Suppressor macrophage treated with lipopolysaccharide for 4 hours (primary cell): ENCODE results near the gene ZNF124.
"Not testable (repeated sequence)": the region's sequence is repeated elsewhere in the genome, so short reads cannot be mapped to it uniquely, and the experiment has no call there.

ENCODE experiments used
- DNase-seq: peaks from one replicate; pipeline ENCODE4 v3.0.0-alpha.2; 2020

The ZNF124 gene

DNA sequence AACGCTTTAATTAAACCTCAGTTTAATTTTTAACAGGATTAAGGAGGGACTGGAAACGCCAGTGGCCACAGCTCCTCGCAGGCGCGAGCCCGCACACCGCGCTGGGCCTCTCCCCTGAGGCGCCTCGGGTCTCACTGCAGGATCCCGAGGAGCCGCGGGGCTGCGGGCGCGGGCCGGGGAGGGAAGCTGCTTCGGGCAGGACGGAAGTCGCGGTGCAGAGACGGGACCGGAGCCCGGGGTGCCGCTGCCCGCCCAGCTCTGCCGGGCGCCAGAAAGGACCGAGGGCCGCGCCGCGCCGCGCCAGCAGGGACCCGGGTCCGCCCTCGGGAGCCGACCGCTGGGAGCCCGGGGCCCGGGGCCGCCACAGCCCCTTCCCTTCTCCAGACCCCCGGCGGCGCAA, 377 bp downstream of the ZNF124 start:
- not testable (repeated sequence) for DNase-seq

DNA sequence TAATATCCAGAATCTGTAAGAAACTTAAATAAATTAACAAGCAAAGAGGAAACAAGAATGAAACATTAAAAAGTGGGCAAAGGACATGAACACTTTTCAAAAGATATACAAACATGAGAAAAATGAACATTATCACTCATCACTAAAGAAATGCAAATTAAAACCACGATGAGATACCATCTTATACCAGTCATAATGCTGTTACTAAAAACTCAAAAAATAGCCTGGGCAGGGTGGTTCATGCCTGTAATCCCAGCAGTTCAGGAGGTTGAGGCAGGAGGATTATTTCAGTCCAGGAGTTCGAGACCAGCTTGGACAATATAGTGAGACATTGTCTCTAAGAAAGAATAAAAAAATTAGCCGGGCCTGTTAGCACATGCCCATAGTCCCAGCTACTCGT, 6.1 kb downstream of the ZNF124 start:
- DNase-seq = no peak

DNA sequence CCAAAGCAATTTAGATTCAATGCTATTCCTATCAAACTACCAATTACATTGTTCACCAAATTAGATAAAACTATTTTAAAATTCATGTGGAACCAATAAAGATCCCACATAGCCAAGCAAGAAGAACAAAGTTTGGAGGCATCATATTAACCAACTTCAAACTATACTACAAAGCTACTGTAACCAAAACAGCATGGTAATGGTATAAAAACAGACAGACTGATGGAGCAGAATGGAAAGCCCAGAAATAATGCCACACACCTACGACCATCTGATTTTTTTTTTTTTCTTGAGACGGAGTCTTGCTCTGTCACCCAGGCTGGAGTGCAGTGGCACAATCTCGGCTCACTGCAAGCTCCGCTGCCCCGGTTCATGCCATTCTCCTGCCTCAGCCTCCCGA, 7.1 kb downstream of the ZNF124 start:
- DNase-seq = no peak

DNA sequence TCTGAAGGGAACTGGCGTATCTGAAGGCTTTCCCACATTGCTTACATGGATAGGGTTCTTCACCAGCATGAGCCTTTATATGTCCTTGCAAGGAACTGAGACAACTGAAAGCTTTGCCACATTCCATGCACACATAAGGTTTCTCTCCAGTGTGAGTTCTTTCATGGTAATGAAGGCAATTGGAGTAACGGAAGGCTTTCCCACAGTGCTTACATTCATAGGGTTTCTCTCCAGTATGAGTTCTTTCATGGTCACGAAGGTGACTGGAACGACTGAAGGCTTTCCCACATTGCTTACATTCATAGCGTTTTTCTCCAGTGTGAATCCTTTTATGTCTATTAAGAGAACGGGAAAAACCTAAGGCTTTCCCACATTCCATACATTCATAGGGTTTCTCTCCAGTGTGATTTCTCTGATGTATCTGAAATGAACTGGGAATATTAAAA, 15.0 kb downstream of the ZNF124 start:
- no peak for DNase-seq

DNA sequence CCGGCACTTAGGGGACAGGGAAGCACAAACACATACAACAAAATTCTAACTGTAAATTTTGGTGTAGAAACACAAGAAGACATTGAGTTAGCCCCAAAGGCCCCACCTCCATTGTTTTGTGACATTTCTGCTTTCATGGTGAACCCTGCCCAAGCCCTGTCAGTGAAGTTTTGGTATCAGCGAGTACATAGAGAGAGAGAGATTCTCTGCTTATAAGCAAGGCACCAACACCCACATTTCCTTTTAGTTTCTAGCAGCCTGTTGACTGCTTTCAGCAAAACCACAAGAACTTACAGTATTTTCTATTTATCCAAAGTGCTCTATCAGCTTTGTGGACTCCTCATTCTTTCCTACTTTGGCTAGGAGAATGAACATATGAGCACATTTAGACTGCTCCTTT, 24.0 kb downstream of the ZNF124 start:
- no peak for DNase-seq

DNA sequence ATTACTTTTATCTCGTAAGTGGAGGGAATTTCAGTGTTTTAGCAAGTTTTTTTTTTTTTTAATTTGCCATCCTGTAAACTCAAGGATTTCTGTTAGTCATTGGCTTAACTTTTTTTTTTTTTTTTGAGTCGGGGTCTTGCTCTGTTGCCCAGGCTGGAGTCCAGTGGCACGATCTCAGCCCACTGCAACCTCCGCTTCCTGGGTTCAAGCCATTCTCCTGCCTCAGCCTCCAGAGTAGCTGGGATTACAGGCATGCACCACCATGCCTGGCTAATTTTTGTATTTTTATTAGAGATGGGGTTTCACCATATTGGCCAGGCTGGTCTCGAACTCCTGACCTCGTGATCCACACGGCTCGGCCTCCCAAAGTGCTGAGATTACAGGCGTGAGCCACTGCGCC, 24.7 kb downstream of the ZNF124 start:
- not testable (repeated sequence) for DNase-seq

DNA sequence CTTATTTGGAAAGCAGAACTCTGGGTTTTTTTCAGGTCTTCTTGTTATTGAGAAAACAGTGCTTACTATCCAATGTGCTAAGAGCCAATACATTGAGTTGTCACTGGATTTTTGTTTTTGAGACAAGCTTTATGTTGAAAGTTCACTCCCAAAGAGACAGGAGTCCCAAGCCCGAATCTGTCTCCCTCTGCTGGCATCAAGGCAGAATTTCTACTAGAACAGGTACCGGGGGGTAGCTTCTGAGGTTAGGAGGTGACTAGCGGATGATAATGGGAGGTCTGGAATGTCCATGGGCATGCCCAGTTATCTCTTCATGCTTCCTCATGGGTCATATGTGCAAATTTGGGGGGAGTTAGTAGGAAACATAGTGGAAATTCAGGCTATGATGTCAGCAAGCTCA, 25.1 kb downstream of the ZNF124 start:
- DNase-seq = no peak

DNA sequence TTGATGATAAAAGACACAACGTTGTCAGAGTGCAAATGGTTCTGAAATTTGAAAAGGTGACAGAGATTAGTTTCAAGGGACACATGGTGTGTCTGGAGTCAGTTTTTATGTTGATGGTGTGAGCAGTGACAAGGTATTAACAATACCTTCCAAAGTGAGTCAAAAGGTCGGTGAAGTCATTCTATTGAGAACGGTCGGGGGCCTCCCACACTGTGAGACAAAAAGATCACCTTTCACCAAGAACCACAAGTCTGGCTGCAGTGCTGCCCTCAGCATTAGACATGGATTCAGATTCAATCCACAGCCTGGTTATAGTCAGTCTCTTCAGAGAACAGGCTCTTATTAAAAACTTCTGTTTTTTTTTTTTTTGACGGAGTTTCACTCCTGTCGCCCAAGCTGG, 26.5 kb downstream of the ZNF124 start:
- DNase-seq = no peak

DNA sequence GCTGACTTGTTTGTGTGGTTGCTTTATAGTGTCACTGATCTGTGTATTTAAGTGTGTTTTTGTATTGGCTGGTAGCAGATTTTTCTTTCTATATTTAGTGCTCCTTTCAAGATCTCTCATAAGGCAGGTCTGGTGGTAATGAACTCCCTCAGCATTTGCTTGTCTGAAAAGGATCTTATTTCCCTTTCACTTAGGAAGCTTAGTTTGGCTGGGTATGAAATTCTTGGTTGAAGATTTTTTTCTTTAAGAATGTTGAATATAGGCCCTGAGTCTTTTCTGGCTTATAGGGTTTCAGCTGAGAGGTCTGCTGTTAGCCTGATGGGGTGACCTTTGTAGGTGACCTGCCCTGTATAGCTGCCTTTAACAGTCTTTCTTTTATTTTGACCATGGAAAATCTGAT, 32.3 kb downstream of the ZNF124 start:
- DNase-seq = not testable (repeated sequence)

DNA sequence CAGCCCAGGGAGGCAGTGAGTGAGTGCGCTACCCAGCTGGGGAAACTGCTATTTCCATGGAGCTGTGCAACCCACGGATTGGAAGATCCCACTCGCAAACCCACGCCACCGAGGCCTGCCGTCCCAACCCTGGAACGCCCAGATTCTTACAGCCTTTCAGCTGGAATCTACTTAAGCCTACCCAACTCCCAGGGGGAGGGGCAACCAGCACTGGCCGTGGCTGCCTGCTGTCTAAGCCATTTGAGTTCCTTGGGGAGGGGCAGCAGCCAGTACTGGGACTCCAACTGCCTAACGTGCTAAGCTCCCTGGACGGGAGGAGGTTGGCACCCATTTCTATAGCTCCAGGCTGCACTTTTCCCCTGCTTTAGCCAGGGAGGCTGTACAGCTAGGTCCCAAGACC, 40.6 kb downstream of the ZNF124 start:
- no peak for DNase-seq

DNA sequence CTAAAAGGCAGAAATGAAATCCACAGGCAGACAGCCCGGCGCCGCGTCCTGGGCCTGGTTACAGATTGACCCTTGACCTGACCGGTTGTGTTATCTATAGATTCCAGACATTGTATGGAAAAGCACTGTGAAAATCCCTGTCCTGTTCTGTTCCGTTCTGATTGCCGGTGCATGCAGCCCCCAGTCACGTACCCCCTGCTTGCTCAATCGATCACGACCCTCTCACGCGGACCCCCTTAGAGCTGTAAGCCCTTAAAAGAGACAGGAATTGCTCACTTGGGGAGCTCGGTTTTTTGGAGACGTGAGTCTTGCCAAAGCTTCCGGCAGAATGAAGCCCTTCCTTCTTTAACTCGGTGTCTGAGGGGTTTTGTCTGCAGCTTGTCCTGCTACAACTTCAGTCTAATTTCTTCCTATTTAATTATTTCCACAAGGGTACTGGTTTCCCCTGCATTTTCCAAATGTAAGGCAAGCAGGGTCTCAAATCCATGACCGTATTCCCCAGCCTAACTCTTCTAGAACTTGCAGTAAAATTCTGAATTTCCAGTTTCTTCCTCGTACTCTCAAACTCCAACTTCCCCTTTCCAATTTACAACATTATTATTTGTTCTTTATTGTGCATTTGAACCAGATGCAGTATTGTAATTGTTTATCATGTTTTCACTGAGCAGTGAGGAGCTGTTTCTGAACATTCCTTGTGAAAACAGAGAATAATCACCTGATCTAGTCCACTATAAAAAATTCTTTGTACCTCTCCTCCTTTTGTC, 44.1 kb downstream of the ZNF124 start:
- peak; percentile 28 for DNase-seq

DNA sequence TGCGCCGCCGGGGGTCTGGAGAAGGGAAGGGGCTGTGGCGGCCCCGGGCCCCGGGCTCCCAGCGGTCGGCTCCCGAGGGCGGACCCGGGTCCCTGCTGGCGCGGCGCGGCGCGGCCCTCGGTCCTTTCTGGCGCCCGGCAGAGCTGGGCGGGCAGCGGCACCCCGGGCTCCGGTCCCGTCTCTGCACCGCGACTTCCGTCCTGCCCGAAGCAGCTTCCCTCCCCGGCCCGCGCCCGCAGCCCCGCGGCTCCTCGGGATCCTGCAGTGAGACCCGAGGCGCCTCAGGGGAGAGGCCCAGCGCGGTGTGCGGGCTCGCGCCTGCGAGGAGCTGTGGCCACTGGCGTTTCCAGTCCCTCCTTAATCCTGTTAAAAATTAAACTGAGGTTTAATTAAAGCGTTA, 45.2 kb downstream of the ZNF124 start:
- DNase-seq = not testable (repeated sequence)

DNA sequence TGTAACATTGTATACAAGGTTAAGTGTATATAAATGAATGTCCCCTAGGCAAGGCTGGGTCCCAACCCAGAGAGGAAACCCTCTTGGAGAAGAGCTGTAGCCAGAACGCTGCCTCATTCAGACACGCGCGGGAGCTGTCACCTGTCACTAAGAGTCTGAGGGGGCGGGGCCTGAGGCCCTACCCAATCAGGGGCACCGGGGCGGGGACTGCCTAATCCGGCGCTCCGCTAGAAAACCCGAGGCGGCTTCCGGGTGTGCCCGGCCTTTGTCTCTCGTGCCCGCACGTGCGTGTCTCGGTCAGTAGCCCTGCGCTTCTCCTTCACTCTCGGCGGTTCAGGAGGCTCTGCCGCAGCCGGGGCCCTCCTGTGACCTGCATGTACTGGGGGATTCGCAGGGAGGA, 45.7 kb downstream of the ZNF124 start:
- DNase-seq = not testable (repeated sequence)

DNA sequence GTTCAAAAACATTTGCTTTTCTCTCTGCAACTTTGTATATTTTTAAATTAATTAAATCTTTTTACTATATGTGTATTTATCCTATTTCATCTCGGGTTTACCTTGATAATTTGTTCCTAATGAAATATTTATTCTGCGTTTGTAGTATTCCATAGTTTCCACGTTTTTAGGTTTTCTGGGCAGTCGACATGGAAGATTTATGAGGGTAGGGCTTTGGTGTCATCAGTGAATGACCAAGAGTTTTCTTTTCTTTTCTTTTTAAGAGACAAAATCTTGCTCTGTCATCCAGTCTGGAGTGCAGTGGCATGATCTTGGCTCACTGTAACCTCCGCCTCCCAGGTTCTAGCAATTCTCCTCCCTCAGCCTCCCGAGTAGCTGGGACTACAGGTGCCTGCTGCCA, 50.4 kb downstream of the ZNF124 start:
- no peak for DNase-seq

DNA sequence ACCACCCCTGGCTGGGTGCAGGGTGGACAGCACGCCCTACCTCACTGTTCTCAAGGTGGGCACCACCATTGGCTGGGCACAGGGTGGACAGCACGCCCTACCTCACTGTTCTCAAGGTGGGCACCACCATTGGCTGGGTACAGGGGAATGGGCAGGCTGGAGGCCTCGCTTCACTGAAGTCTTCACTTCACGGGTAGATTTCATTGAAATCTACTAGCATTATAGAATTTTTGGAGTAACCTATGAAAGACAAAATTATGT, 51.5 kb downstream of the ZNF124 start:
- not testable (repeated sequence) for DNase-seq

DNA sequence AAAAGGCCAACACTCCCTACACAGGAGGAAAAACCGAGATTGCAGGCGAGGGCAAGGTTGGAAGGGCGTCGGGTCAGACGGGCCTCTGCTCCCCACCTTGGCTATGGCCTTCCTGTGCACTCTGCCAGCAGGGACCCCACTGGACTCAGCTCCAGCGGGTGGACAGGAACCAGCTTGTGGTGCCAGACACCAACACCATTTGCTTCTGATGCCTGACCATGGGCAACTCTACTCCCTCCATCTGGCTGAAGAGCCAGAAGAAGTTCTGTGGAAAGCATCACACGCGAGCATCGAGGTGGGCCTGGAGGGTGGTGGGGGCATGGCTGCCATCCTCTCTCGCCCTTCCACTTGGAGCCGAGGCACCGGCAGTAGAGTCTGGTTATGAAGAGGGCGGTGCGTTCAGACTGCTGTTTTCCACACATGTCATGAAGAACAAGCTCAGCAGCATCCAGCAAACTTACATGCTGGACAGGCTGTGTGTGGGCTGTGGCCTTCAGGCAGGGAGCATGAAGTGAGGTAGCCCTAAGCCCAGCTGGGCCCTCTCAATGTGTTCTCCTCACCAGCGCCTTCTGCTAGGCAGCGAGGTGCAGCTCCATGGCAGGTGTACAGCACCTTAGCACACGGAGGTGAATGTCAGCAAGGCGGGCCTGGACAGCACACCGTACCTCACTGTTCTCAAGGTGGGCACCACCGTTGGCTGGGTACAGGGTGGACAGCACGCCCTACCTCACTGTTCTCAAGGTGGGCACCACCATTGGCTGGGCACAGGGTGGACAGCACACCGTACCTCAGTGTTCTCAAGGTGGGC, 52.0 kb downstream of the ZNF124 start:
- DNase-seq = no peak

DNA sequence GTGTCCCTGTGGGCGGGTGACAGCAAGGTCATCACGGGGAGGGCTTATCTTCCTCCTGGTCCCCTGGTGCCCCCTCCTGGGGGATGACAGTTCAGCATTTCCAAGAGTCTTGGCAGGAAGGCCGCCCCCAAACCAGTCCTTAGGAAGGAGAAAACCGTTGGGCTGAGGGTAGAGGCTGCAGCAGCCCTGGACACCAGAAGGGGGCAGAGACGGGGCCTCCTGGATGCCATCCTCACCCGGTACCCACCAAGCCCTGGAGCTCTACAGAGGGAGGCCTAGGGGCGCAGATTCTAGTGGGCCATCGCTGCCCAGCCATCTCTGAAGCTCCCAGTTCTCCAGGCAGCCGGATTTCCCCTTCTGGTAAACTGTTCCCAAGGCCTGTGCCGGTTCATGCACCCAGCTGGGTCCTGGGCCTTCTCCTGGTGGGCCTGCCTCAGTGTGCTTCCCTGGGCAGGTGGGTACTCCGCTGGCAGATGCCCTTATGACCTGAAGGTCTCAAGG, 52.8 kb downstream of the ZNF124 start:
- DNase-seq = peak; percentile 15

DNA sequence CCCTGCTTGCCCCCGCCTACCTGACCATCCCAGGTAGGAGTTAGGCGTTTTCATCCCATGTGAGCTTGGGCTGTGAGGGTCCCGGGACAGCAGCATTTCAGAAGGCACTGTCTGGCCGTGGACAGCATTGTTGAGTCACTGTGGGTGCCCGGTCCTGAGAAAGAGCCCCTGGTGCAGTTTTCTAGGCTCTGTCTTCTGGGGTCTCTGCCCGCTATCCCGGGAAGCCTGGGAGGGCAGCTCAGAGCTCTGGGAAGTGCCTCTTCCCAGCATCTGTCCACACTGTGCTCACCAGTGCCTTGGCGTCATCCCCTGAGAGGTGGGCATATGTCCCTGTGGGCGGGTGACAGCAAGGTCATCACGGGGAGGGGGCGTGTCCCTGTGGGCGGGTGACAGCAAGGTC, 56.3 kb downstream of the ZNF124 start:
- no peak for DNase-seq

DNA sequence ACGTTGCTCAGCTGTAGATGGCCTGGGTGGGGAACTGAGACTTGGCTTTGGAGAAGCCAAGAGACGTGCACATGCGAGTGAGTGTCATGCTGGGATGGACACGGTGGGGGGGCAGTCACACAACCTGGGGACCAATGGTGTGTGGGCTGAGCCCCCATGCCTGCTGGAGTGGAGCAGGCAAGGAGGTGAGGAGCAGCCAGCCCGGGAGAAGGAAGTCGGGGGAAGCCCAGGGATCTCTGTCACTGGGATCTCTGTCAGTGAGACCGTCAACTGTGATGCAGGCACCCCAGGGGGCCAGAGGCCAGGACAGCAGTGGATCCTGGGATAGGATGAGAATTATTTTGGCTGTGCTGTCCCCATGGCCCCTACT, 56.7 kb downstream of the ZNF124 start:
- no peak for DNase-seq

DNA sequence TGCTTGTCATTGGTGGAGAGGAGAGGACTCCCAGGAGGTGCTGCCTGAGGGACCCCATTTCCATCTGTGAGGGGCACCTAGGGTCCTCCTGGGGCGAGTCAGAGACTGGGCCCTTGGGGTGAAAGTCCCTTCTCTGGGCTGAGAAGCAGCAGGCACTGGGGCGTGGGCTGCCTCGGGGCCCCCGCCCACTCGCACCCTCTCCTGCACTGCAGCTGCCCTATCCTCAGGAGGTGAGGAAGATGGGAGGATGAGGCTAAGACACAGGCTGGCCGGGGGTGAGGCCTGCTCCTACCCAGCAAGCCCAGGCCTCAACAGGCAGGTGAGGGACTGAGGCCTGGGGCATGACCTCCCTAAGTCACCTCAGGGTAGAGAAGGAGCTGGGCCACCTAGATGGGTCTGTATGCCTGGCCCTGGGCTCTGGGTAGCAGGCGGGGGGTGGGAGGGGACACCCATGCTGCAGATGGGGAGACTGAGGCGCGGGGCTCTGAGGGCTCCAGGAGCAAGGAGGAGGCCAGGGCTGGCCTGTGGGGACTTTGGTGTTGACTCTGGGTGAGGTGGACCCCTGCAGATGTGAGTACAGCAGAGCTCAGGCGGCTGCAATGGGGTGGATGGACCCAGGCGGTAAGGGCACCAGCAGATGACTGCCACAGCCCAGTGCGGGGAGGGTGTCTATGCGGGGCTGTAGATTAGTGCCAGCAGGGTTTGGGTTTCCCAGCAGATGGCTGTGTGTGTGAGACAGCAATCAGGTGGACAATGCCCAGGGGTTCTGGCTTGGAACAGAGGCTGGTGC, 57.3 kb downstream of the ZNF124 start:
- no peak for DNase-seq

DNA sequence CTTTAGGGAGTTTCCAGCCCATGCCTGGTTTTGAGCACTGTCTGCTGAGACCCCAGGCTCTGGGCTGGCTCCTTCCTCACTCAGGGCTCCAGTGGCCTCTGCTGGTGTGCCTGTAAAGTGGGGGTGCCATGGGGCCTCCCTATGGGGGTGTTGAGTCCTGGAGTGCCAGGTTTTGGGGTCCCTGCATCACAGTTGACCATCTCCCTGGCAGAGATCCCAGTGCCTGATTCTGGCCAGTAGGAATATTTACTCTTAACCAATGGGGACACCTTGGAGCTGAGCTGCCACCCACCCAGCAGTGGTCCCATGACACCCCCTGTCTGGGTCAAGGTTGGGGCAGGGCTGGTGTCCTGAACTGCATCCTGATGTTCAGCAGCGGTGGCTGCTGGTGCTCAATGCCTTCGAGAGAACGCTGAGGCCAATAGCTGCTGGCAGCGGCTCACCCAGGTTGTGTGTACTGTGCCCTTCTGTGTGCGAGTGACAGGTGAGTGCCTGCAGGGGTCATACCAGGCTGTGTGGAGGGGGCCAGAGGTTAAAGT, 58.0 kb downstream of the ZNF124 start:
- no peak for DNase-seq

DNA sequence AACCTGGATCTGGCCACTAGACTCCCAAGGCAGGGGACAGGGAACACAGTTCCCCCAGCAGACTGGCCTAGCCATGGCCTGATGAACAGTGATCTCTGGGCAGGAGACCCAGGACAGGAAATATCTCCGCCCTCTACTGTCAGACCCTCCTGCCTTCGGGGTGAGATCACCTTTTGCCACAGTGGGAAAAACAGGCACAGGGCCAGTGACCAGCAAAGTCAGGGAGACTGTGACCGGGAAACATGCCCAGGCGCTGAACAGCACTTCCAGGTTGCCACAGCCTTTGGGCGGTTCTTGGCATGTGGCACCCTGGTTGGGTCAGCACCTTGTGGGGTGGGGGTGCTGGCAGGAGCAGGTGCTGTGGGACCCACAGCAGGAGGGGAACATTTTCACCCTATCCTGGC, 58.7 kb downstream of the ZNF124 start:
- no peak for DNase-seq

DNA sequence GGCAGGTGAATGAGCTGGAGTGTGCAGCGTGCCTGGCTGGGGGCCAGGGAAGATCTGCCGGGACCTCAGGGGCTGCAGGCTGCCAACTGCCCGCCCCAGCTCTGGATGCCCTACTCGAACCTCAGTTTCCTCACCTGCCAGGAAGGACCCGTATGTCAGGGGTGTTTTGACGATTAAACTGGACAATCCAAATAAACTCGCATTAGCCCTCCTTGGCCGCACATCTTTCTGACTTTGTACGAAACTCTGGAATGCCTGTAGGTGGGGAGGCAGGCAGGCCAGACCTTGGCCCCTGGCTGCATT, 59.4 kb downstream of the ZNF124 start:
- DNase-seq = no peak
